NCI-H1436 treated with DMSO at 0.1 percent for 48 hours (cell line): Measurements from ENCODE around the gene ZNF580.
A peak's percentile ranks its signal among the peaks of the same experiment; 100 is the strongest.

Experiments
- DNase-seq: peaks from one replicate; lab custom pipeline; 2025; lab: John Stamatoyannopoulos, UW

ZNF580 gene

DNA sequence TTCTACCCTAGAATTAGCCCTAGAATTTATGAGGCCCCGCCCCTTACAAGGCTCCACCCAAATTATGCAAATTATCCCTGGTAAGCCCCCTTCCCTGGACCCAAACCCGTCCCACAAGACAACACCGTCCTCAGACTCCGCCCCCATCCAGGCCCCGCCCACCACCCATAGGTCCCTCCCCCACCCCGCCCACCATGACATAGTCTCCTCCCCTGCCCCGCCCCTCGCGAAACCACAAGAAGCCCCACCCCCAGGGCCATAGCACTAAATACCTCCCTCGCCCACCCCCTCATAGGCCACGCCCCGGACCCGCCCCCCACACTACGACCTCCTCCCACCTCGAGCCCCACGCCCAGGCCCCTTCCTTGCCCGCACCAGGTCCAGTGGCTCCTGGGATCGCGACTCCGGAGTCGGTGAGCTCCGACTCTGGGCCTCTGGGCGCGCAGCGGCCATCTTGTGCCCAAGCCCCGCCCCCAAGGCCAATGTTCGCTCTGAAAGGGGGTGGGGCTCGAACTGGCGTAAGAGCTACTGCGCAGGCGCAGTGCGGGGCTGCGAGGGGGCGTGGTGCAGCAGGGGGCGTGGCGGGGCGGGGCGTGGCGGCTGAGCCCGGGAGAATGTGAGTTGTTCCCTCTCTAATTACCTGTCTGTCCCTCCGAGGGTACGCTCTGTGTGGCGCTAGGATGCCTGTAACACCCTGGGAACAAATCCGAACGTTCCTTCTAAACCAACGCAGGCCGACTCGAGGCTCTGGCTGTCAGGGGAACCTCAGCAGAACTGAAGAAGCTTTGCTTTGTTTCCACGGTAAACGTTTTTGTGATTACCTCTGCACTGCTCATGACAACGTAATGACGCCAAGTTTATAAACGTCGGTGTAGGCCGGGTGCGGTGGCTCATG lies 16.4 kb upstream of the ZNF580 start, which contains the start of gene ZNF784:
ZNF784 (minus strand) TSS at position 458 of the 895 bp plus-strand sequence; CDS start at position 453, 5 bp downstream.
- DNase-seq, result peak; percentile 82

DNA sequence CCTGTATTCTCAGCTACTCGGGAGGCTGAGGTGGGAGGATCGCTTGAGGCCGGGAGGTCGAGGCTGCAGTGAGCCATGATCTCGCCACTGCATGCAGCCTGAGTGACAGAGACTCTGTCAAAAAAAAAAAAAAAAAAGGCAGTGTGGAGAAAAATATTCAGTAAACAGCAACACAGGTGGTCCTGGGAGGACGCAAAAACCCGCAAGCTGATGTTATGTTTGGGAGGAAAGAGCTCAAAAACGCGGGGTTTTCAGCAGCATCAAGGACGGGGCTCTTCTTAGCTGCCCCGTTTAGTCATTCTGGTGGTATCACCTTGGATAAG lies 15.8 kb upstream of the ZNF580 start:
- DNase-seq, result no peak

DNA sequence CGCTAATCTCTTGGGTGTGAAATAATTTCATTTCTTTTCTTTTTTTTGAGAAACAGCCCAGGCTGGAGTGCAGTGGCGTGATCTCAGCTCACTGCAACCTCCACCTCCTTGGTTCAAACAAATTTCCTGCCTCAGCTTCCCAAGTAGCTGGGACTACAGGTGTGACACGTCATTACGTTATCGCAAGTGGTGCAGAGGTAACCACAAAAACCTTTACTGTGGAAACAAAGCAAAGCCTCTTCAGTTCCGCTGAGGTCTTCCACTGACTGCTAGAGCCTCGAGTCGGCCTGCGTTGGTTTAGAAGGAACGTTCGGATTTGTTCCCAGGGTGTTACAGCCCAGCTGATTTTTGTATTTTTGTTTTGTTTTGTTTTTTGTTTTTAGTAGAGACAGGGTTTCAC lies 14.5 kb upstream of the ZNF580 start:
- no peak for DNase-seq

DNA sequence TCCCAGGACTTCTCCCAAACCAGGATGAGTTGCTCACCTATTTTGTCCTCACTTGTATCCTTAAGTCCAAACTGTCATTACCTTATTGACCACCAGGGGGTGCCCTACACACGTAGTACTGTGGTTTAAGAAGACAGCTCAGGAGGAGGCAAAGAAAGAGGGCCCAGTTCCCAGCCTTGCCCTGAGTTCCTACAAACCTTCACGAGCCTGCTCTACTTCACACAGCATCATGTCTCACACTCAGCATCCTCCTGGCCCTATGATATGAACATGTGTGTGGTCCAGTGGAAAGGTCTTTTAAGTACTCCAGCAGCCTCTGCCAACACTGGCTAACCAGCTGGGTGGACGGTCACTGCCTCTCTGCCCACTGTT lies 8.4 kb upstream of the ZNF580 start:
- DNase-seq, result peak; percentile 83

DNA sequence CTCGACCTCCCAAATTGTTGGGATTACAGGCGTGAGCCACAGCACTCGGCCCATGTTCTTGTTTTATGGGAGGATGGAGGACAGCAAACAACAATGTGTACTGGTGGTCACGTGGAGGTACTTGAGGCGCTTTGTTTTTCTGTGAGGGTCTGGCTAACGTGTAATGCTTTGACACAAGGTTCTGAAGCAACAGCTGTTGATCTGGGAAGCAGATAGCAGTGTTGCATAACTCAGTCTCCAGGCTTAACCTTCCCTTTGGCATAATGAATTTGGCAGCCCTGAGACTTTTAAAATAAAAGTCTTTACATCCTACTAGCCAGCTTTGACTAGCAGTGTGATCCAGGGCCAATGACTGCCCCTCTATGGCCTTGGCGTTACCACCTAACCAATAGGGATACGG lies 6.9 kb upstream of the ZNF580 start:
- DNase-seq, result no peak

DNA sequence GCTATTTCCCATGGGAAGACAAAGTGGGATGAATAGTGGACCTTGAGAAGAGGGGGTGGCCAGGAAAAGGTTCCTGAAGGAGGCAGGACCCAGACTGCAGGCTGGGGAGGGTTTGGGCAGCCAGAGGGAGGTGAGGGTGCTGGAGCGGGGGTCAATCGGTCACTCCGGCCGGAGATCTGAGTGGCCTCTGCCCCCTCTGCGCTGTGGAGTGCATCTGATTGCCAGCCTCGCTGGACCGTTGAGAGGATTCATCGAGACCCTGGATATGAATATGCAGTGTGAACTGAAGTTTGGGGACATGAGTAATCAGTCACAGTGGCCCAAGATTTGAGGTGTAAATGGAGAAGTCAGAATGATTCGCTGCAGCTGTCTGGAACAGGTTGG lies 5.5 kb upstream of the ZNF580 start:
- no peak for DNase-seq

DNA sequence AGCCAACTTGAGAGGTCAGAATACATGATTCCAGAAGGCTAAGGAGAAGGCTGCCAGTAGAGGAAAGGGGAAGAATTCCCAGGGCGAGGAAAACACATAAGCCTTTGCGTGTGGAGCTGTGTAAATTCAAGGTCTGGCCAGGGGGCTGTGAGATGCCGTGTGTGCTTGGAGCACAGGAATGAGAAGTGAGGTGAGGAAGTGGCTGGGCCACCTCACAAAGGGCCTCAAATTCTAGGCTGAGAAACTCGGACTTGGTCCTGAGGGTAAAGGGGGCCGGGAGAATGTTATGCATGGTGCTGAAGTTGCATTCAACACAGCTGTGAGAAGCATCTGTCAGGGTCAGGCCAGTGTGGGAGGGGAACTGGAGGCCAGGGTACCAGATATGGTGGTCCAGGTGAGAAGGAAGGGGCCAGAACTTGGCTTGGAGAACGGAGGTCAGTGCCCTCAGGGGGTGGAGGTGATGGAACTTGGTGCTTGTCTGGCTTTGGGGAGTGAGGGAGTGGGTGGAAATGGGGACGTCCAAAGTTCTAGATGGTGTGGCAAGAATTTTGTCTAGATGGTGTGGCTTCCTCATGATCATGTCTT lies 4.9 kb upstream of the ZNF580 start:
- no peak for DNase-seq

DNA sequence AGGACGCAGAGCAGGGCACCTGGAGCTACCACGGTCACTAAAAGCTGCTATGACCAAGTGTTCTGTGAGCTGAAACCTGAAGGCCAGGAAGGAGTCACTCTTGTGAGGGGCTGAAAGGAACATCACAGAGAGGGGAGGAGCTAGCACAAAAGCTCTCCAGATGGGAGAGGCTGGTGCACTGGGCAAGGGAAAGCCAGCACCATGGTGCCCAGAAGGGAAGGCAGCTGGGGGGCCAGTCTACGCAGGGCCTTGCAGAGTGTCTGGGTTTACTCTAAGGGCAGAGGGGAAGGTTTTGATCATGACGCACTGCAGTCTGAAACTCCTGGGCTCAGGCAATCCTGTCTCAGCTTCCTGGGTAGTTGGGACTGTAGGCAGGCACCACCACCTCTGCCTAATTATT lies 4.1 kb upstream of the ZNF580 start:
- DNase-seq, result no peak

DNA sequence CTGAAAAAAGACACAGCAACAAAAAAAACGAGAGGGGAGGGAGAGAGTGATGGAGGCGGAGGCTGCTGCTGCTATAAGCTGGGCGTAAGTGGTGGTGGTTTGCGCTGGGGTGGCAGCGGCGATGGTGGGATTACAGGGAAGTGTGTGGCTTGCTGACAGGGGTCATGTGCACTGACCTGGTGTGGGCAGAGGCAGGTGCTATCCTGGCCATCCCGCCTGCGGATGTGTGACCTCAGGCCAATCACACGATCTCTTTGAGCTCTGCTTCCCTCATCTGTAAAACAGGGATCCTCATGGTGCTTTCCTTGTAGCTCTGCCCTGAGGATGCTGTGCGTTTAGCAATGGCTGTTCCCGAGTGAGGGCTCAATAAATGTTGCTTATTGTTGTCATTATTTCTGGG lies 3.3 kb upstream of the ZNF580 start:
- no peak for DNase-seq

DNA sequence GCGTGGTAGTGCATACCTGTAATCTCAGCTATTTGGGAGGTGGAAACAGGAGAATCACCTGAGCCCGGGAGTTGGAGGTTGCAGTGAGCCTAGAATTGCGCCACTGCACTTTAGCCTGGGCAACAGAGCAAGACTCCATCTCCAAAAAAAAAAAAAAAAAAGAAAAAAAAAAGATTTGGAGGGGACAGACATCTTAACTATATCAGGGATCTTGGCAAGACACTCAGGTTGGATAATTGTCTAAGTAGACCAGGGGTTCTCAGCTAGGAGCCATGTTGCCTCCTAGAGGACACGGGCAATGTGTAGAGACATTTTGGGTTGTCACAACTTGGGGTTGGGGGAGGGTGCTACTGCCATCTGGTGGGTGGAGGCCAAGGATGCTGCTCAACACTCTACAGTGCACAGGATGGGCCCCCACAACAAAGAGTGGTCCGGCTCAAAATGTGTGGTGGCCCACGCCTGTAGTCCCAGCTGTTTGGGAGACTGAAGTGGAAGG lies 1.9 kb upstream of the ZNF580 start:
- DNase-seq, result no peak

DNA sequence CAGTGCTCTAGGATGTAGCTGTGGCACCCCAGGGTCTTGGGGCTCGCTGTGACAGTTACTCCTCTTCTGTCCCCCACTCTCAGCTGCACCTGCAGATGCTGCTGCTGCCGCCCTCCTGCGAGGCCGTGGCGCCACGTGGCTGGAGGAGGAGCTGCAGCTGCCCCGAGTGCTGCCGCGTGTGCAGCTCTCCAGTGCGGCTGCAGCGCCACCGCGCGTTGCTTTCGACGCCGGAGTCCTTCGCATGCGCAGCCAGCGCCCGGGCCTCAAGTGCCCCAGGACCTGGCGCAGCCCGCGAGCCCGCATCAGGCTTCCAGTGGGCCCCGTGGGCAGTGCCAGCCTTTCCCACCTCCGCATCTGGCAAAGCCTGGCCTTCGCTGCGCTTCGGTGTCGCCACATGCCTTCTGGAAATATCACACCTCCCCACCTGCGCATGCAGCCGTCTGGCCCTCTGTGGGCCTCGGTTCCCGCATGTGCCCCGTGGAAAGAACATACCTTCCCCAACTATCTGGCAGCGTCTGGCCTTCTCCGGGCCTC lies 692 bp upstream of the ZNF580 start:
- no peak for DNase-seq

DNA sequence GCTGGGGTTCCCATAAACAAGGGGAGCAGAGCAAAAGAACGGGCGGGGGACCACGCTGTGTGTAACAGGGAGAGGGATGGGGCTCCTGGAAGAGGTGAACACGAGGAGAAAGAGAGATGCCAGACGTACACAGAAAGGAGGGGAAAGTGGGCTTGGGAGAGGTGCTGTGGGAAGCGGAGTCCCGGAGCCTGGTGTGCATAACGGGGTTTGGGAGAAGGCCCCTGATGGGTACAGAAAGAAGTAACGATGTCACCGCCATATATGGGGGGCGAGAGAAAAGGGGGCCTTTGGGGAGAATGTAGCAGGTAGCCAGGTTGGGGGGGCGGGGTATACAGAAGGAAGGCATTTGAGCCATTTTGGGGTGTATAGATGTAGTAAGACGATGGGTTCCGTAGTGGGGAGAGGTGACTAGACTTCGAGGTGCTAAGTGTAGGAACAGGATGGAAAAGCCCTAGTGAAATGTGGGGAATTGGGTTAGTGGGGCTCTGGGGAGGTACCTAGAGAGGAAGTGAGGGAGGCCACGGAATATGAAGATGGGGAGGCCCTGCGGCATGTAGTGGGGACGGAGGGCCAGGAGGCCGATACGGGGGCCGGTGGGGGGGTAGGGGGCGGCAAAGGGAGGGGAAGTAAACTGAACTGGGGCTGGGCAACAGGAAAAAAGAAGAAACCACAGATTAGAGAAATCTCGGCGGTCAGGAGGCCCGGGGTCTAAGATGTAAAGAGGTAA lies 787 bp downstream of the ZNF580 start:
- DNase-seq, result no peak

DNA sequence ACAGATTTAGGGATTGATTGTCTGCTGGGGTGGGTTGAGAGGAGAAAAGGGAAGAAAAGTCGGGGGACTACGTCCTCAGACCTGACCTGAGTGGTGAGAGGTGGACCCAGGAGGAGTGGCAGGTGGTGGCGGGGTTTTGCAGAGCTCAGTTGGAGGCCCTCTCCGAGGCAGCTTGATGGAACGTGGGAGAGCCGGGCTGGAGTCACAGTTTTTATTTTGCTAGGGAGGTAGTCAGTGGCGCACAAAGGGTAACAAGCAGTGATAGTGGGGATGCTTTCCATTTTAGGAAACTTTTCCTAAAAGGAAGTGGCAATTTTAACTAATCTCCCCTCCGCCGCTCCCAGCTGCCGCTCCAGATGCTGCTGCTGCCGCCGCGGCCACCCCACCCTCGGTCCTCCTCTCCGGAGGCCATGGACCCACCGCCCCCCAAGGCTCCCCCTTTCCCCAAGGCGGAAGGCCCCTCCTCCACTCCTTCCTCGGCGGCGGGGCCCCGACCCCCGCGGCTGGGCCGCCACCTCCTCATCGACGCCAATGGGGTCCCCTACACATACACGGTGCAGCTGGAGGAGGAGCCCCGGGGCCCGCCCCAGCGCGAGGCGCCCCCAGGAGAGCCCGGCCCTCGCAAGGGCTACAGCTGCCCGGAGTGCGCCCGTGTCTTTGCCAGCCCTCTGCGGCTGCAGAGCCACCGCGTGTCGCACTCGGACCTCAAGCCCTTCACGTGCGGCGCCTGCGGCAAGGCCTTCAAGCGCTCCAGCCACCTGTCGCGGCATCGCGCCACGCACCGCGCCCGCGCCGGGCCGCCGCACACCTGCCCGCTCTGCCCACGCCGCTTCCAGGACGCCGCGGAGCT lies 1.6 kb downstream of the ZNF580 start:
- DNase-seq, result no peak

DNA sequence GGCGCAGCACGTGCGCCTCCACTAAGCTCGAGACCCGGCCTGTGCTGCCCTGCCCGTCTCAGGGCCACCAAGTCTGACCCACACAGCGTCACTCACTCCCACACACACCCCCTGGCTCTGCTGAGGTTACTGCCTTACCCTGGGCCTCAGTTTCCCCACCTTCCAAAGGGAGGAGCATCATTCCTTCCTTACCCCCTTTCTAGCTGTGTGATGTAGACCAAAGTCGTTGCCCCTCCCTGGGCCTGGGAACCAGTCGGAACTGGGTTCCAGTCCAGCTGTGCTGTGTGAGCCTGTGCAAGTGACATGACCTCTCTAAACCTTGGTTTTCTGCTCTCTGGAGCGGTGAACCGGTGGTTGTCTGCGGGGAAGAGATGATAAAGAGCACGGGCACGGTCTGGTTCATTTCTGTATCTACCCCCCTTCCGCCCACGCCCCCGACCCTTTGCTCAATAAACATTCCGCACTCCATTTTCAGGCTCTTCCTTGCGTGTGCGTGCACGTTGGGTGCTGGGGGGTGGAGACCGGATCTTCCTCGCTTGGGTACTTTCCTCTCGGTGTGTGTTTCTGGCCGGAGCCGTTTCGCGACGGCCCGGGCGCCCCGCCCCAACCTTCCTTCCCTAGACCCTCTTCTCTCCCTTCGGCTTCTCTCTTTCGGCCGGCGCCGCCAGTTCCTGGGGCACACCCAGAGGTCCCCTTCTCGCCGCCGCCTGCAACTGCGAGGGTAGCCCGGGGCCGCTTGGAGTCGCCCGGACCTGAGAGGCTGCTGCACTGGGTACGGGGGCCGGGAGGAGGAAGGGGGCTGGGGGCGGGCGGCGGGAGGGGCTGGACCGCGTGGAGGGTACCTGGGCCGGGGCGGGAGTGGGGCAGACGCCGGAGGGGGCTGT lies 2.4 kb downstream of the ZNF580 start, which contains the start of gene ZNF581:
ZNF581 (plus strand) TSS at position 647 of the 884 bp plus-strand sequence. CDS start 923 bp downstream, outside the sequence.
- no peak for DNase-seq

DNA sequence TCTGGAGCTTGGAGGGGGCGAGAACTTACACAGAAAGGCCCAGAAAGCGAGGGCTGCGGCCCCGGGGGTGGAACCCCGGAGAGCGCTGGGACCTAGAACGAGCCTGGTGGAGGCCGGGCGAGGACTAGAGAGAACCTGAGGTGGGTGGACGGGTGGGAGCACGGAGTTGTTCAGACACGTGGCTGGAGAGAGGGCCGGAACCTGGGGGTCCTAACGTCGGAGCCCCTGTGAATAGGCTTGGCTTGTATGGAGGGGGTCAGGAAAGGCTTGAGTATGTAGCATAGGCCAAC lies 3.0 kb downstream of the ZNF580 start:
- no peak for DNase-seq

DNA sequence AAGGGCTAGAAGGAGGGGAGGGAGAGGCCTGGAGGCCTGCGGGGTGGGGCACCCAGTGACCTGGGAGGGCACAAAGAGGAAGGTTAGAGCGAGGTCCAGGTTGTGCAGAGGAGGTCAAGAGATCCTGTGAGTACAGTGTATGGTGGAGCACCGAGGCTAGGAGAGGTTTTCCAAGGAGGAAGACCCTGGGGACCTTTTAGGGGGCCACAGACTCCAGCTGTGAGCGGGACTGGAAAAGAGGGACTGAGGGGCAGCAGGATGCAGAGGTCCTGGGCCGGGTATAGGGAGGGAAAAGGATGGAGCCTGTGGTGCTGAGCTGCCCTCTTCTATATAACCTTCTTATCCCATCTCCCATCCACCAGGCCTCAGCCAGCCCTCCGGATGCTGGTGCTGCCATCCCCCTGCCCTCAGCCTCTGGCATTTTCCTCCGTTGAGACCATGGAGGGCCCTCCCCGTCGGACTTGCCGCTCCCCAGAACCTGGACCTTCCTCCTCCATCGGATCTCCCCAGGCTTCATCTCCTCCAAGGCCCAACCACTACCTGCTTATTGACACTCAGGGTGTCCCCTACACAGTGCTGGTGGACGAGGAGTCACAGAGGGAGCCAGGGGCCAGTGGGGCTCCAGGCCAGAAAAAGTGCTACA lies 3.5 kb downstream of the ZNF580 start:
- no peak for DNase-seq

DNA sequence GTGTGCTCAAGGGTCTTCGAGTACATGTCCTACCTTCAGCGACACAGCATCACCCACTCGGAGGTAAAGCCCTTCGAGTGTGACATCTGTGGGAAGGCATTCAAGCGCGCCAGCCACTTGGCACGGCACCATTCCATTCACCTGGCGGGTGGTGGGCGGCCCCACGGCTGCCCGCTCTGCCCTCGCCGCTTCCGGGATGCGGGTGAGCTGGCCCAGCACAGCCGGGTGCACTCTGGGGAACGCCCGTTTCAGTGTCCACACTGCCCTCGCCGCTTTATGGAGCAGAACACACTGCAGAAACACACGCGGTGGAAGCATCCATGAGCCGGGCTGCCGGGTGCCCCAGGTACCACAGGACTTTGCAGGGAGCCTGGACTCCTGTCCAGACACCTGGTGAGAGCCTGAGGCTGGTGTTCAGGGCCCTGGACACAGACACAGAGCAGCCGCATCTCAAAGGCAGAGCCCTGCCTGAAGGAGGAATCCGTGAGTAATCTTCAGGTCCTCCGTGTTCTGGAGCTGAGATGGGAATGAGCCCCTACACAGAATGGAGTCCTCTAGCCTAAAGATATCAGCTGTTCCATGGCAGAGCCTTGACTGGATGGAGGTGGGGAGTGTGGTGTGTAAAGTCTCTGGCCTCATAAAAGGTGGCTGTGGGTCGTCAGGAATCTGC lies 4.2 kb downstream of the ZNF580 start:
- no peak for DNase-seq

DNA sequence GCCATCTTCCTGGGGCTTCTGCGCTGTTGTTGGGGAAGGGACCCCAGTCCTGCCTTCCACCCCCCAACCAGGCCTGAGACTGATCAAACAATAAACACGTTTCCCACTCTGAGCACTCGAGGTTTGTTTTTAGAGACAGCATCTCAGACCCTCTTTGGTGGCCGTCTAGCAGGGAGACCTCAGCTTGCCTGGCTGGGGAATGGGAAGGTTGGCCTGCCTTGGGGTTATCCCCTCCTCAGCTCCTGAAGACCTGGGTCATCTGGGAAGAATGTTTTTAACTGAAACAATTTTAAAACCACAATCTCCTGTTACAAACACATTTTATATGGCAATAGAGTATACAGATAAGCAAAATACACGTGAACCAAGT lies 4.7 kb downstream of the ZNF580 start:
- DNase-seq, result no peak

DNA sequence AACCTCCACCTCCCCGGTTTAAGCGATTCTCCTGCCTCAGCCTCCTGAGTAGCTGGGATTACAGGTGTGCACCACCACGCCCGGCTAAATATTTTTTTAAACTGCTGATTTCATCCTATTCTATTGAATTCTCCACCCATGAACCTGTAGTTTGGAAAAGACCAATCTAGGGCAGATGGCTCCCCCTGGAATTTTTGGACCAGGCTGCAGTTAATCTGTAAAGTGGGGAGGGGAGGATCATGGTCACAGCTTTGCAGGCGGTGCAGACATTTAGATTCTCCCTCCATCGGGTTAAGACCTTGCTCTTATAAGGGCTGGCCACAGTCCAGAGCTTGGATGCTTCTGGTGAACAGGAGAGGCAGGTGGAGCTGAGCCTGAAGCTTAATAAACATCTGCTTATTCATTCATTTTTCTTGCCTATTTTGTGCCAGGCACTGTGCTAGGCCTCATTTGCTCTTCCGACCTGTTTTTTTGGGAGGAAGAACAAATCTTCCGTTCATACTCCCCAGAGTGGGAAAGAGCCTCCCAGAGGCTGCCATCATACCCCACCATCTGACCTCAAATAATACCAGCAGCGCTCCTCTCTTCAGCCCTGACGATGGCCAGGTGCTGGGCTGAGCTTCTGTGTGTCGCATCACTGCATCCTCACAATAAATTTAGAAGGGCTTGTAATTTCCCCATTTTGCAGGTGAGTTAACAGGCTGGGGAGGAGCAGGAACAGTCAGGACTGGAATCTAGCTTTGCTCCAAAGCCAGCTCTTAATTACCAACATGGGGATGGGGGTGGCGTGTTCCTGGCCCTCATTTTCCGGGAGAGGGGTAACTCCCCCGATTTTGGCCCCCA lies 6.3 kb downstream of the ZNF580 start:
- DNase-seq, result no peak
